Right lobe of liver (tissue), 4 donors: ENCODE data around the gene STOX1.

Experiments
- POLR2A ChIP-seq: fragments of 450-650 bp; IDR thresholded peaks from one replicate; pipeline ENCODE4 v1.6.1; 2017; ENCODE audit warnings: antibody characterized with exemption, mild to moderate bottlenecking
- TF ChIP-seq, protein P1 (sequence below), 4 donors: fragments of 200-600 bp in 3 of 4; fragments of 450-650 bp in 1 of 4; IDR thresholded peaks; one replicate each; pipeline versions ENCODE4 v1.5.1 to v1.8.0; 2016 to 2022; ENCODE audit warnings: antibody characterized with exemption in 4 of 4, mild to moderate bottlenecking in 2 of 4
- donor health status: DM: no; HTN: no; CAD: no.
- donor health status: DM: no; HTN: no; CAD: no.
- donor health status: DM: no; HTN: yes; CAD: no.

DNA sequence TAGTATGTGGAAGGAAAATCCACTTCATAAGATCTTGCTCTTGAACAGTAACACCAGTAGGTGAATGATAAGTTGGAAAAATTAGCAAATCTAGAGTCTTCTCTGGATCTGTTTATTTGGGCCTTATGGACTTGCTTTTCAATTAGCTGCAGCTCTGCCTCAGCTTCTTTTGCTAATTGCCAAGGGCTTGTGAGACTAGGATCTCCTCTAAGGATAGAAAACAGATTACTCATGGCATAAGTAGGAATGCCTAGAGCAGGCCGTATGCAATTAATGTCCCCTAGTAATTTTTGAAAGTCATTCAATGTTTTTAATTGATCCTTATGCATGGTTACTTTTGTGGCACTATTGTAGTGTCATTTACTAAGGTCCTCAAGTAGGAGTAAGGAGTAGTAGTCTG is 37.3 kb downstream of the STOX1 start:
- TF ChIP-seq, protein P1, sequence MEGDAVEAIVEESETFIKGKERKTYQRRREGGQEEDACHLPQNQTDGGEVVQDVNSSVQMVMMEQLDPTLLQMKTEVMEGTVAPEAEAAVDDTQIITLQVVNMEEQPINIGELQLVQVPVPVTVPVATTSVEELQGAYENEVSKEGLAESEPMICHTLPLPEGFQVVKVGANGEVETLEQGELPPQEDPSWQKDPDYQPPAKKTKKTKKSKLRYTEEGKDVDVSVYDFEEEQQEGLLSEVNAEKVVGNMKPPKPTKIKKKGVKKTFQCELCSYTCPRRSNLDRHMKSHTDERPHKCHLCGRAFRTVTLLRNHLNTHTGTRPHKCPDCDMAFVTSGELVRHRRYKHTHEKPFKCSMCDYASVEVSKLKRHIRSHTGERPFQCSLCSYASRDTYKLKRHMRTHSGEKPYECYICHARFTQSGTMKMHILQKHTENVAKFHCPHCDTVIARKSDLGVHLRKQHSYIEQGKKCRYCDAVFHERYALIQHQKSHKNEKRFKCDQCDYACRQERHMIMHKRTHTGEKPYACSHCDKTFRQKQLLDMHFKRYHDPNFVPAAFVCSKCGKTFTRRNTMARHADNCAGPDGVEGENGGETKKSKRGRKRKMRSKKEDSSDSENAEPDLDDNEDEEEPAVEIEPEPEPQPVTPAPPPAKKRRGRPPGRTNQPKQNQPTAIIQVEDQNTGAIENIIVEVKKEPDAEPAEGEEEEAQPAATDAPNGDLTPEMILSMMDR (IDR thresholded peaks at IDR 0.05): no peak
- TF ChIP-seq POLR2A: no peak
